Right cardiac atrium (tissue), 5 donors: Measurements from ENCODE around the gene MSANTD1. TPM values are rescaled to one million over a fixed set of nuclear protein-coding genes. Genes with fewer than 3 reads are reported as not detected.

Source experiments
- ATAC-seq, 2 donors: fragments of 200-7000 bp; cut with Tn5 transposase; one replicate each; pipeline versions ENCODE4 v1.8.0 to v1.9.1; 2020; ENCODE audit warnings: moderate library complexity in 2 of 2, mild to moderate bottlenecking in 1 of 2
- DNase-seq, 3 donors: peaks; one replicate each; pipeline ENCODE4 v3.0.0-alpha.2; 2020
- H3K27ac ChIP-seq: one replicate; pipeline ENCODE4 v1.5.1; 2013; ENCODE audit warnings: mild to moderate bottlenecking, low read length, control low read depth, moderate library complexity
- H3K27me3 ChIP-seq: one replicate; pipeline ENCODE4 v1.6.1; 2013; ENCODE audit not compliant: control insufficient read depth, insufficient read depth
- H3K4me1 ChIP-seq: one replicate; pipeline ENCODE4 v1.6.1; 2013; ENCODE audit warnings: low read length; ENCODE audit not compliant: control insufficient read depth, insufficient read depth
- H3K4me3 ChIP-seq: one replicate; pipeline ENCODE4 v1.5.1; 2013; ENCODE audit warnings: low read length, control low read depth
- H3K9me3 ChIP-seq: one replicate; pipeline ENCODE4 v1.6.1; 2013; ENCODE audit warnings: low read length; ENCODE audit not compliant: control insufficient read depth
- WGBS: extraction: QIAGEN DNeasy Blood & Tissue Kit; methylation state at CpG from one replicate; pipeline ENCODE4 v1.1.7; 2013; 5-methylcytosine and 5-hydroxymethylcytosine counted together
- intact Hi-C, 4 donors: fragments of 100-400 bp; cut with DNase I; formaldehyde crosslinking; loops; one replicate each; pipeline versions ENCODE4 v1.11.0 to v1.14.0; 2022 to 2023
- polyA plus RNA-seq: library from polyadenylated mRNA; stranded (reverse); fragments of 200-250 nt; gene quantifications from one replicate; pipeline ENCODE4 v1.2.3, GENCODE V29; 2013
- total RNA-seq, 4 donors: library from RNA; stranded (reverse); fragmentation: NEBNext Ultra II Directional; extraction: Animal tissue kit (Norgen Biotek cat#: 25700); gene quantifications; one replicate each; pipeline ENCODE4 v1.2.1, GENCODE V29; 2021
- donor health status: healthy with polysubstance abuse.
- donor health status: DM: no; HTN: yes; CAD: no.
- donor health status: DM: no; HTN: no; CAD: no.
- donor health status: DM: no; HTN: yes; CAD: no; lungs with severe emphysema.
- donor health status: DM: yes; HTN: yes; CAD: no.

Gene MSANTD1
- total and polyA plus RNA-seq, 5 donors: 0.20 to 0.40 (median 0.33) TPM

DNA sequence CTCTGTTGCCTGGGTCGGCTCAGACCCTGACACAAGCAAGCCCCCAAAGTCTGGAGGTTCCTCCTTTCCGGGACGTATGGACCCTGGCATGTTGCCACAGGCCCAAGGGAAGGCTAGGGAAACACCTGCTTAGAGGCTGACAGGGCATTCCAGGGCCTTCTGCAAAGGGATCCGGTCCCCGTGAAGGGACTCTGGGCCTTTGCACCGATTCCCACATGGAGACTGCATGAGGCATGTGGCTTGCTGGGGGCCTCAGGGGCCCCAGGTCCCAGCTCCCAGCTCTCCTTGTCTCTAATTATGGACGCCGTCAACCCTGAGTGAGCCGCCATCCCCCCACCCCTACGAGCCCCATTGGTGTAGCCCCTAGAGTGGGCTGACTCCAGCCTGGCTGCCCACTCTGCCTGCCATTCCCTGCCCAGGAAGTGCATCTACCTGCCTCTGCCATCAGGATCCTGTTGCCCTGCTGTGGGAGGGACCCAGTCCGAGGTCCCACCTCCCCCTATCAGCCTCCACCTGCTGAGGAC lies 39.7 kb downstream of the MSANTD1 start:
- H3K27ac ChIP-seq: no peak overlapping the region
- intact Hi-C loops: no loop called here
- no peaks in the 10 kb centered on the region for H3K9me3 ChIP-seq
- WGBS: 70% methylated on average over 11 of the region's 11 CpGs
- H3K4me1 ChIP-seq: no peaks in the 10 kb centered on the region
- no peak for ATAC-seq
- H3K4me3 ChIP-seq: no peak overlapping the region
- H3K27me3 ChIP-seq: no peaks in the 10 kb centered on the region
- DNase-seq: no peak

- no peaks in the 10 kb centered on the region for H3K4me1 ChIP-seq
- ATAC-seq (no peak), DNase-seq (no peak)
- no peaks in the 10 kb centered on the region for H3K9me3 ChIP-seq
- intact Hi-C loops: no loop called here
- no peak overlapping the region for H3K27ac ChIP-seq
- H3K27me3 ChIP-seq: no peaks in the 10 kb centered on the region
- no peak overlapping the region for H3K4me3 ChIP-seq
- 96% methylated on average over 11 of the region's 11 CpGs for WGBS
Observed at GRCh38 chr4:3290476-3290875, 41.5 kb downstream of the MSANTD1 start.

DNA sequence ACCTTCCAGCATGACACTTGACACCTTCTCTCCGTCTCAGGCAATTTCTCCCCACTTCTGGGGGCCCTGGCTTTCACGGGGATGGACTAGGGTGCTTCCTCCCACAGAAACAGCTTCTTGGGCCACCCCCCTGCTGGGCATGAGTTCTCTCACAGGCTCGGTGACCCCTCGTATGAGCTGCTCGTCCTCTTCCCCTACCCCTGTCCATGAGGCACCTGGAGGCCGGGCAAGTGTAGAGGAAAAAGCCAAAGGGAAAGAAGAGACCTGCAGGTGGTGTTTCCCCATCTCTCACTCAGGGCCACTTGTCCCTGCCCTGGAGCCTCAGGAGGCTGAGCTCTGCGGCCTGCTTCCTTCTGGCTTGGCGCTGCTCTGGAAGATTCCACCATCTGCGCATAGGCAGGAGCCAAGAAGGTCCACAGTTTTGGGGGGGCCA lies 41.9 kb downstream of the MSANTD1 start:
- H3K4me3 ChIP-seq: no peak overlapping the region

GRCh38 chr4:3291411-3291968 lies 42.5 kb downstream of the MSANTD1 start:
- H3K27me3 ChIP-seq: no peaks in the 10 kb centered on the region
- DNase-seq: peak in 1 of 3 donors; percentile 72
- no peaks in the 10 kb centered on the region for H3K4me1 ChIP-seq
- ATAC-seq: peak in 1 of 2 donors; percentile 0
- H3K27ac ChIP-seq: peak overlapping the region; percentile 77
- intact Hi-C loops: no loop called here
- WGBS: 38% methylated on average over 24 of the region's 24 CpGs
- peak overlapping the region; percentile 70 for H3K4me3 ChIP-seq
- H3K9me3 ChIP-seq: no peaks in the 10 kb centered on the region

More for the DNA sequence above, 41.9 kb downstream of the MSANTD1 start:
- Histone ChIP-seq H3K4me1 (no peaks in the 10 kb centered on the region), H3K9me3 (no peaks in the 10 kb centered on the region), H3K27me3 (no peaks in the 10 kb centered on the region), H3K27ac (no peak overlapping the region)
- DNase-seq (no peak), ATAC-seq (no peak)
- WGBS: 95% methylated on average over 9 of the region's 9 CpGs
- intact Hi-C loops: no loop called here

DNA sequence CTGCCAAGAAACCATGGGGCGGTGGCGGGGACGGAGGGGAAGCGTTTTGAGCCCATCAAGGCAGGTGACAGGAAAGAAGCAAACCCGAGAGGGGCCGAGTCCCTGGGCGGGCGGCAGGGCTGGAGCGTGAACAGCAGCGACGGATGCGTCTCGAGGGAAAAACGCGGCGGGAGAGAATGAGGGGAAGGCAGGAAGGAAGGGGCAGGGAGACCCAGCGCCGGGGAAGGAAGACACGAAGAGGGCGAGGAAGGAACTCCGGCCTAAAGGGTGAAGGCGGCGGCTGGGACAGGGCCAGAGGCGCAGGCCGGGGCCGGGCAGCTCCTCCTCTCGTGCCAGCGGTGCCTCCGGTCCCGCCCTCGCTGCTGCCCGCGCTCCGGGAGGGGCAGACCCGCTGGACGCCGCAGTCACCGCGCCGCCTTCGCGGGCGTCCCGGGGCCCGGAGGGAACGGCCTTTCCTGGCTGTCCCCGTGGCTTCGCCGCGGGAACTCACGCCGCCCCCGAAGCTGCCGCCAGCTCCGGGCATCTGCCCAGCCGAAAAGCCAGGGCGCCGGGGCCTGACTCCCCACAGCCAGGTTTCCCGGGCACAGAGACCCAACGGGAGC lies 43.1 kb downstream of the MSANTD1 start:
- Histone ChIP-seq H3K4me3 (peak overlapping the region; percentile 70), H3K27ac (peak overlapping the region; percentile 77), H3K4me1 (no peaks in the 10 kb centered on the region), H3K9me3 (no peaks in the 10 kb centered on the region), H3K27me3 (no peaks in the 10 kb centered on the region)
- intact Hi-C loops: no loop called here
- peak; percentile 75 to 78 for ATAC-seq
- under 1% methylated on average over 60 of the region's 60 CpGs for WGBS
- peak; percentile 75 to 89 (median 88) for DNase-seq

DNA sequence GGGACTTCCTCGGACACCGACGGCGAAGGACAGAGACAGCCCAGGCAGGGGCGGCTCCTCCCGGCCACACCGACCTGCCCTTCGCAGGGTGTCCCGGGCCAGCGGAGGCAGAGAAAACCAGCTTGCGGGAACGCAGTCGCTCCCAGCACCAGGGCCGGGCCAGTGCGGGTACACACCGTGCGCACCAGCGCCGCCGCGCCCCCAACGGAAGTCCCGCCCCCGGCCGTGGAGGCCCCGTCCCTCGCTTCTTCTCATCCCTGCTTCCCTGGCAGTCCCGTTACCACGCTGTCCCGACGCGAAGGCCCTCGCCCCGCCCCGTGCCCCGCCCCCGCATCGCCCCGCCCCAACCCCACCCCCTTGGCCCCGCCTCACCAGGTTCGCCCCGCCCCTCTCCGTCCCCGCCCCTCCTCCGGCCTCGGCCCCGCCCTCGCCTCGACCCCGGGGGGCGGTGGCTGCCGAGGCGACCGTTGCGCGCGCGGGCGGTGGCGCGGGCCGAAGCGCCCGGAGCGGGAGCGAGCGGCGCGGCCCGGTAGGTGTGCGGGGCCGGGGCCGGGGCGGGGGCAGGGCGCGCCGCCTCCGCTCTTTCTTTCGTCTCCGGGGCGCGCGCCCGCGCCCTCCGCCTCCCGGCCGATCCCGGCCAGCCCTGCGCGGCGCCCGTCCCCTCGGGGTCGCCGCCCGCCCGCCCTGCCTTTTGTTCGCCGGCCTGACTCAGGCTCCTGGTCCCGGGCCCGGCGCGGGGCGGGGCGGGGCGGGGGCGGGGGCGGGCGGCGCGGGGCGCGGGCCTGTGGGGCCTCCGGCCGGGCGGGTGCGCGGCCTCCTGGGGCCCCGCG lies 43.8 kb downstream of the MSANTD1 start, which contains the start of gene RGS12:
TSS of gene RGS12 (plus strand) at position 451 of the 830 bp plus-strand sequence. CDS start 23,150 bp downstream, outside the sequence.
- Histone ChIP-seq H3K4me1 (no peaks in the 10 kb centered on the region), H3K4me3 (peak within 1 kb of the TSS; percentile 70), H3K27ac (peak within 1 kb of the TSS; percentile 88), H3K9me3 (no peaks in the 10 kb centered on the region), H3K27me3 (no peaks in the 10 kb centered on the region)
- peak; percentile 95 to 98 (median 98) for DNase-seq
- ATAC-seq: peak; percentile 95 to 97
- intact Hi-C loops: no loop called here
- under 1% methylated on average over 119 of the region's 121 CpGs for WGBS

GRCh38 chr4:3293401-3294391 lies 44.7 kb downstream of the MSANTD1 start:
- ATAC-seq: peak; percentile 1
- Histone ChIP-seq H3K4me1 (no peaks in the 10 kb centered on the region), H3K9me3 (no peaks in the 10 kb centered on the region), H3K4me3 (peak overlapping the region; percentile 70), H3K27ac (peak overlapping the region; percentile 88), H3K27me3 (no peaks in the 10 kb centered on the region)
- 11% methylated on average over 42 of the region's 42 CpGs for WGBS
- peak in 1 of 3 donors; percentile 76 for DNase-seq
- intact Hi-C loops: no loop called here

- Histone ChIP-seq H3K9me3 (no peaks in the 10 kb centered on the region), H3K4me1 (no peaks in the 10 kb centered on the region), H3K27me3 (no peaks in the 10 kb centered on the region), H3K4me3 (no peak overlapping the region), H3K27ac (no peak overlapping the region)
- WGBS: 88% methylated on average over 19 of the region's 19 CpGs
- no peak for ATAC-seq
- intact Hi-C loops: no loop called here
- no peak for DNase-seq
Observed at GRCh38 chr4:3294401-3295241, 45.7 kb downstream of the MSANTD1 start.

DNA sequence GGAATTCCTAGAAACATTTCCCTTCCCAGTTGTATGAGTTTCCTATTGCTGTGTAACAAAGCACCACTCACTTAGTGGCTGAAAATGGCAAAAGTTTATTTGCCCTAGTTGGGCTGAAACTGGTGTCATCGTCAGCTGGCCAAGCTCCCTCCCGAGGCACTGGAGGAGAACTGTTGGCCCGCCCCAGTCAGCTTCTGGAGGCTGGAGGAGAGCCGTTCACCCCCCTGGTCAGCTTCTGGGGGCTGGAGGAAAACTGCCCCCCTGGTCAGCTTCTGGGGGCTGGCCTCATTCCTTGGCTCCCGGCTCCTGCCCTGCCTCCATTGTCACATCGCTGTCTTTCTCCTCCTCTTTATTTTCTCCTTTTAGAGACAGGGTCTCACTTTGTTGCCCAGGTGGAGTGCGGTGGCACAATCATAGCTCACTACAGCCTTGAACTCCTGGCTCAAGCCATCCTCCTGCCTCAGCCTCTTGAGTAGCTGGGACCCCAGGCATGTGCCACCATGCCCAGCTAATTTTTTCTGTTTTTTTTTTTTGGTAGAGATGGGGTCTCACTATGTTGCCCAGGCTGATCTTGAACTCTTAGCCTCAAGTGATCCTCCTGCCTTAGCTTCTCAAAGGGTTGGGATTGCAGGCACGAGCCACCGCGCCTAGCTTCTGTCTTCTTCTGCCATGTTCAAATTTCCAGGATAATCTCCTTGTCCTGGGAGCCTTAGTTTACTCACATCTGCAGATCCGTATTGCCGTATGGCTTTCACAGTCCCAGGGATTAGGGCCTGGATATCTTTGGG lies 47.1 kb downstream of the MSANTD1 start:
- Histone ChIP-seq H3K4me3 (no peak overlapping the region), H3K9me3 (no peaks in the 10 kb centered on the region), H3K27me3 (no peaks in the 10 kb centered on the region), H3K27ac (no peak overlapping the region), H3K4me1 (no peaks in the 10 kb centered on the region)
- DNase-seq: no peak
- intact Hi-C loops: no loop called here
- ATAC-seq: no peak
- WGBS: 89% methylated on average over 12 of the region's 12 CpGs
